Duodenal mucosa (tissue), 2 donors: ENCODE results near the gene PTPRN2.

Experiments
- H3K27ac ChIP-seq: one replicate; pipeline ENCODE4 v1.7.0; 2013; ENCODE audit warnings: low read depth, low read length
- H3K27me3 ChIP-seq, 2 donors: one replicate each; pipeline ENCODE4 v1.7.0; 2013; ENCODE audit warnings: low read length in 2 of 2, control low read depth in 1 of 2; ENCODE audit not compliant: insufficient read depth in 2 of 2, control insufficient read depth in 1 of 2
- H3K36me3 ChIP-seq, 2 donors: one replicate each; pipeline ENCODE4 v1.7.0; 2013; ENCODE audit warnings: low read length in 2 of 2, control low read depth in 1 of 2; ENCODE audit not compliant: insufficient read depth in 2 of 2, control insufficient read depth in 1 of 2
- H3K4me1 ChIP-seq, 2 donors: one replicate each; pipeline ENCODE4 v1.7.0; 2013; ENCODE audit warnings: low read length in 2 of 2, control low read depth in 1 of 2; ENCODE audit not compliant: insufficient read depth in 2 of 2, control insufficient read depth in 1 of 2
- H3K4me3 ChIP-seq, 2 donors: one replicate each; pipeline ENCODE4 v1.7.0; 2013; ENCODE audit warnings: low read length in 2 of 2, low read depth in 1 of 2
- H3K9ac ChIP-seq, 2 donors: one replicate each; pipeline ENCODE4 v1.7.0; 2013; ENCODE audit warnings: low read length in 2 of 2, low read depth in 1 of 2
- H3K9me3 ChIP-seq, 2 donors: one replicate each; pipeline ENCODE4 v1.7.0; 2013; ENCODE audit warnings: low read length in 2 of 2, control low read depth in 1 of 2; ENCODE audit not compliant: control insufficient read depth in 1 of 2

The PTPRN2 gene

DNA sequence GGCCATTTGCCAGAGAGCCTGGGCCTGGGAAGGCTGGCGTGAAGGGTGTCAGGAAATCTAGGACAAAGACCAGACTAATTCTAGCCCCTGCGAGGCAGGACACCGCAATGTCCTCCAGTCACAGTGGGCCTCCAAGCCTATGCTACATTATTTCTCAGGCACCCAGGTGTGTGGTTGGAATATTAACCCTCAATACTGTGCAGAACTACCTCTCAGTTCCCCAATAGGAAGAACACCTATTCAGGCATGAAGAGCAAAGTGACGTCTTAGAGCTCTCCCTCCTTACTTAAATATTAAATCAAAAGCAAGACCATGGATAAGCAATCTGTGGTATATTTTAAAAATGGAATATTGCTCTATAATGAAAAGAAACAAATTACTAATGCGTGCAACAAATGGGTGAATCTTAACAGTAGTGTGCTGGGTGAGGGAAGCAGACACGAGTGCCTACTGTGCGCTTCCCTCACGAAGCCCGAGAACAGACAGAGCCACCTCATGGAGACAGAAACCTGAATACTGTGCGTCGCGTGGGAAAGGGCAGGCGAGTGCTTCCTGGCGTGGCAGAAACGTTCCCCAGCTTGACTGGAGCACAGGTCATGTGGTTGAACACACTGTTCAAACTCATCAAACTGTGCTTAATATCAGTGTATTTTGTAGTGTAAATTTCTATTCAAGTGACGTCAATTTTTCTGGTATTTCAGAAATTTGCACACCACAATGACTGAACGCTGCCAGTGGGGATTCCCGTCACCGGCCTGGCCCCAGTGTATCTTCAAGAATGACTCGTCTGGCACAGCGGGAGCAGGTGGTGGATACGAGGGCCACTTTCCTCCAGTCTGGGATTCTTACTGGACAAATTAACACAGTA lies 15.5 kb upstream of the PTPRN2 start:
- Histone ChIP-seq H3K36me3 (no peaks in the 10 kb centered on the region), H3K9ac (no peak overlapping the region), H3K4me3 (no peak overlapping the region), H3K27ac (no peak overlapping the region), H3K9me3 (no peaks in the 10 kb centered on the region), H3K27me3 (no peaks in the 10 kb centered on the region), H3K4me1 (no peaks in the 10 kb centered on the region)

DNA sequence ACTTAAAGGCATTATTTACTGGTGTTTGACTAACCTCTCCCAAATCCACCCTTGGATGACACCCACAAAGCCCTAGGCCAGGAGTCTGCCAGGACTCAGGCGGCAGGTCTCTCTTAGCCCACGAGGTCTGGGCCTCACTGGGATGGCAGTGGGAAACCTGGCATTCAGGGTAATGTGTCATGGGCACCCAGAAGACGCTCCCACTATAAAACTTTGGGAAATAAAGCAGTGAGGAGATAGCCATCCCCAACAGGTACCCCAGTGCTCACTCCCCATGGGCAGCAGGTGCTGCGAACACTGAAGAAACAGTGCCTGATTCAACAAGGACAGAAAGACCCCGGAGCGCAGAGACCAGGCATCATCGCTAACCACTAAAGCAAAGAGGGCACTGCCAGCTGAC lies 14.4 kb upstream of the PTPRN2 start:
- H3K4me1 ChIP-seq, result no peaks in the 10 kb centered on the region
- H3K27ac ChIP-seq, result no peak overlapping the region
- H3K9me3 ChIP-seq, result no peaks in the 10 kb centered on the region
- no peaks in the 10 kb centered on the region for H3K36me3 ChIP-seq
- H3K9ac ChIP-seq, result no peak overlapping the region
- no peaks in the 10 kb centered on the region for H3K27me3 ChIP-seq
- no peak overlapping the region for H3K4me3 ChIP-seq

DNA sequence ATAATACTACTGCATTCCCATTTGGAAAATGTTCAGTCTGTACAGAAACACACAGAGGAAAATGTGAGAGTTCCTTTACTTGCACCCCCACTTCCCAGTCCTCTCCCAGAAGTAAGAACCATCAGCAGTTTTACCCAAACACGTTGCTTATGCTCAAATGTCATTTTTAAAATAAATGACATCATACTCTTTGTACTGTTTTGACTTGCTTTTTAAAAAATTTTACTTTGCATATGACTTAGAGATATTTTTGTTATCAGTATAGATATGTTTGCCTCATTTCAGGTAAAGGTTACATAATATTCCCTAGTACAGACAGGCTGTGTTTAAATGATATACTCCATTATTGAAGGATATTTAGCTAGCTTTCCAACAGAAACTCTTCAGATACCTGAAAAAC lies 13.5 kb upstream of the PTPRN2 start:
- Histone ChIP-seq H3K4me3 (no peak overlapping the region), H3K36me3 (no peaks in the 10 kb centered on the region), H3K9ac (no peak overlapping the region), H3K4me1 (no peaks in the 10 kb centered on the region), H3K27ac (no peak overlapping the region), H3K9me3 (no peaks in the 10 kb centered on the region), H3K27me3 (no peaks in the 10 kb centered on the region)

DNA sequence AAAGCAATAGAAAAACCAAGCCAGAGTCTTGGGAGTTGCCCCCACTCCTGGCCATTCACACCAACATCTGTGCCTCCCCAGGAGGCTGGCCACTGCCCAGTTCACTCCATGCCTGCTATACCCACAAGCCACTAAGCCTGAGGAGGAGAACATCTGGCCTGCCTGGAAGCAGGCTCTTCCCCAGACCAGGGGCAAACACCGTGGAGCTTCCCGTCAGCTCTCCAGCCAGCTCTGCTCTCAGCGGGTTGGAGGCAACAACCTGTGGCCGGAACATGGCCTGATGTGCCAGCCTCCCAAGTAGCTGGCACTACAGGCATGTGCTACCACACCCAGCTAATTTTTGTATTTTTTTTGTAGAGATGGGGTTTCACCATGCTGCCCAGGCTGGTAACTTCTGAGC lies 9.1 kb upstream of the PTPRN2 start:
- Histone ChIP-seq H3K36me3 (no peaks in the 10 kb centered on the region), H3K27me3 (no peaks in the 10 kb centered on the region), H3K9me3 (peaks cover 0 to 5% of the 10 kb centered on the region in 2 donors), H3K9ac (no peak overlapping the region), H3K27ac (no peak overlapping the region), H3K4me3 (no peak overlapping the region), H3K4me1 (no peaks in the 10 kb centered on the region)

DNA sequence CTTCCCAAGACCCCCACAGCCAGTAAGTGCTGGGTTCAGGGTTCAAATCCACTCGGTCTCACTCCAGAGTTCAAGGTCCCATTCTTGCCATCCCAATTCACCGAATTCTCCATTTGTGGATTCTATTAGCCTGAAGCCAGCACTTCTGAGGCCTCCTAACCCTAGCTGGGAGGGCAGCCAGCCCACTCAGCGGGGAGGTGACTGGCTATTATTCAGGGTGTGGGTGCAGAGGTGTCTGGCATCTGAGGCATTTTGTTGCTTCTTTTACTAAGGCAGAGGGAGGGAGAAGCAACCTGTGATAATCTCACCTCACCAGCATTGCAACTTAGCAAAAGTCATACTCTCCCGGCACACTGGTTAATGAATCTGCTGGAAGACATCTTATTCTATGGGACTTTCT lies 8.7 kb upstream of the PTPRN2 start:
- Histone ChIP-seq H3K36me3 (no peaks in the 10 kb centered on the region), H3K27ac (no peak overlapping the region), H3K9me3 (peaks cover 0 to 5% of the 10 kb centered on the region in 2 donors), H3K9ac (no peak overlapping the region), H3K4me1 (no peaks in the 10 kb centered on the region), H3K27me3 (no peaks in the 10 kb centered on the region), H3K4me3 (no peak overlapping the region)

DNA sequence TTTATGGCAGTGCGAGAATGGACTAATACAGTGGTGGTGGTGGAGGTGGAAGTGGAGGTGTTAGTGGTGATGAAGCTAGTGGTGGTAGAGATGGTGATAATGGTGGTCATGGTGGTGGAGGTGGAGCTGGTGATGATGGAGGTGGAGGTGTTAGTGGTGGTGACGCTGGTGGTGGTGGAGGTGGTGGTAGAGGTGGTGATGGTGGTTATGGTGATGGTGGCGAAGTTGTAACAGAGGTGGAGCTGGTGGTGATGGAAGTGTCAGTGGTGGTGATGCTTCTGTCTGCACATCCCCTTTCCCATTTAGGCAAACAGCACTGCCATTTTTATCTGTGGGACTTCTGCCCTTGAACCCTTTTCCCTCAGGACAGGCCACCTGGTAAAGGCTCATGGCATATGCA lies 7.4 kb upstream of the PTPRN2 start:
- Histone ChIP-seq H3K27ac (no peak overlapping the region), H3K4me3 (no peak overlapping the region), H3K9ac (no peak overlapping the region), H3K4me1 (peaks cover 0 to 4% of the 10 kb centered on the region in 2 donors), H3K9me3 (peaks cover 0 to 5% of the 10 kb centered on the region in 2 donors), H3K27me3 (no peaks in the 10 kb centered on the region), H3K36me3 (no peaks in the 10 kb centered on the region)

DNA sequence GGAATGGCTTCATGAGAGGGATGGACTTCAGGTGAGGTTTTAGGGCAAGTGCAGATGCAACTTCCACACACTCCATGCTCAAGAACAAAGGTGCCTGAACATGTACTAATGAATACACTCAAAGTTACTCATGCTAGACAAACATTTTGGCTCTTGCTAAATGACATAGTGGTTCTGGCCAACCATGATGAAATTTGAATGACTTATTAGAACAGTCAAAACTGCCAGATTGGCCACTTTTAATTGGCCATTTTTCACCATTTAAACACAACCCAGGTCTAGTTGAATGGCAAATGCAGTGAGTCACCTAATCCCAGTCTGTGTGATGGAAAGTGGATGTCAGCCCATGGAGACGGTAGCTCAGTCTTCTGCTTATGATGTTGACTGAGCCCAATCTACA lies 4.9 kb upstream of the PTPRN2 start:
- no peak overlapping the region for H3K27ac ChIP-seq

DNA sequence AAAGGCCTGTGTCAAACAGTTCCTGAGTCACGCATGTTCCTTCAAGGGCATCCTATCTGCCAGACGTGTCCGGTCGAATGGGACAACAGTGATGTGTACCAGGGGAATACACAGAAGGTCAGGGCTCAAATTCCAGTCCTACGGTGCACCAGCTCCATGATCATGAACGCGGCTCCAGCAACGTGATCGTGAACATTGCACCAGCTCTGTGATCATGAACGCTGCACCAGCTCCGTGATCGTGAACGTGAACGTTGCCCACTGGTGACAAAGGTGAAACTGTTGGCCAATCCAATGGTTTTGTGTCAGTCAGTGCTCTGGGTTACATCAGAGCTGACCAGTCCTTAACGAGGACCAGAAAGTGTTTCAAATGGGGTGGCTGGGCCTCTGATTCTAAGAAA lies 4.3 kb upstream of the PTPRN2 start:
- H3K36me3 ChIP-seq, result no peaks in the 10 kb centered on the region
- H3K27ac ChIP-seq, result no peak overlapping the region

More for the DNA sequence above, 4.9 kb upstream of the PTPRN2 start:
- H3K9ac ChIP-seq, result no peak overlapping the region
- H3K9me3 ChIP-seq, result peaks cover 0 to 5% of the 10 kb centered on the region in 2 donors
- no peak overlapping the region for H3K4me3 ChIP-seq
- peaks cover 0 to 4% of the 10 kb centered on the region in 2 donors for H3K4me1 ChIP-seq
- no peaks in the 10 kb centered on the region for H3K27me3 ChIP-seq
- H3K36me3 ChIP-seq, result no peaks in the 10 kb centered on the region

DNA sequence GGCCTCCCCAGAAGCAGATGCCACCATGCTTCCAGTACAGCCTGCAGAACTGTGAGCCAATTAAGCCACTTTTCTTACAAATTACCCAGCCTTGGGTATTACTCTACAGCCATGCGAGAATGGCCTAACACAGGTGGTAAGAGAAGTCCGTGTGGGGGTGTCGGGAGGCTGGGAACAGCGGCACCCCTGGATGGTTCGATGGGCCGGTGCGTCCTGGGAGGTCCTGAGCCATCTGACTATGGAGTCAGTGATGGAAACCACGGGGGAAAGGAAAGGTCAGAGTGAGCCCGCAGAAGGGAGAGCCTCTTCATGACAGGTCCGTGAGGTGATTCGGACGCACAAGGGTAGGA lies 2.5 kb upstream of the PTPRN2 start:
- Histone ChIP-seq H3K27ac (no peak overlapping the region), H3K4me1 (peaks cover 4 to 5% of the 10 kb centered on the region in 2 donors), H3K9me3 (peaks cover 0 to 5% of the 10 kb centered on the region in 2 donors), H3K36me3 (no peaks in the 10 kb centered on the region), H3K4me3 (no peak overlapping the region), H3K27me3 (peaks cover 9 to 12% of the 10 kb centered on the region in 2 donors), H3K9ac (no peak overlapping the region)

More for the DNA sequence above, 4.3 kb upstream of the PTPRN2 start:
- Histone ChIP-seq H3K9ac (no peak overlapping the region), H3K4me3 (no peak overlapping the region), H3K27me3 (no peaks in the 10 kb centered on the region), H3K4me1 (peaks cover 0 to 4% of the 10 kb centered on the region in 2 donors), H3K9me3 (peaks cover 0 to 5% of the 10 kb centered on the region in 2 donors)

DNA sequence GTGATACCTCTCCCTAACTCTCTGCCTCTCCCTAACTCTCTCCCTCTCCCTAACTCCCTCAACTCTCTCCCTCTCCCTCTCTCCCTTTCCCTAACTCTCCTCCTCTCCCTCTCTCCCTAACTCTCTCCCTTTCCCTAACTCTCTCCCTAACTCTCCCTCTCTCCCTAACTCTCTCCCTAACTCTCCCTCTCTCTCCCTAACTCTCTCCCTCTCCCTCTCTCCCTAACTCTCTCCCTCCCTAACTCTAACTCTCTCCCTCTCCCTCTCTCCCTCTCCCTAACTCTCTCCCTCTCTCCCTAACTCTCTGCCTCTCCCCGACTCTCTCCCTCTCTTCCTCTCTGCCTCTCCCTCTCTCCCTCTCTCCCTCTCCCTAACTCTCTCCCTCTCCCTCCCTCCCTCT lies 2.0 kb upstream of the PTPRN2 start:
- Histone ChIP-seq H3K36me3 (no peaks in the 10 kb centered on the region), H3K4me1 (peaks cover 4 to 5% of the 10 kb centered on the region in 2 donors), H3K9me3 (peaks cover 0 to 5% of the 10 kb centered on the region in 2 donors), H3K9ac (no peak overlapping the region), H3K4me3 (no peak overlapping the region), H3K27ac (no peak overlapping the region), H3K27me3 (peaks cover 12% of the 10 kb centered on the region in 2 donors)
